Upper lobe of right lung (tissue), 1 donor: Measurements from ENCODE around the gene FER1L5. TPM values are rescaled to one million over a fixed set of nuclear protein-coding genes. Genes with fewer than 3 reads are reported as not detected.

Source experiments
- ATAC-seq: fragments of 200-7000 bp; cut with Tn5 transposase; one replicate; pipeline ENCODE4 v1.9.1; 2020; ENCODE audit warnings: mild to moderate bottlenecking, moderate library complexity
- DNase-seq: peaks from one replicate; pipeline ENCODE4 v3.0.0-alpha.2; 2020
- H3K27ac ChIP-seq: fragments of 200-600 bp; one replicate; pipeline ENCODE4 v1.8.0; 2022
- H3K27me3 ChIP-seq: fragments of 200-600 bp; one replicate; pipeline ENCODE4 v1.8.0; 2022; ENCODE audit warnings: mild to moderate bottlenecking
- H3K36me3 ChIP-seq: fragments of 200-600 bp; one replicate; pipeline ENCODE4 v1.8.0; 2022
- H3K4me1 ChIP-seq: fragments of 200-600 bp; one replicate; pipeline ENCODE4 v1.8.0; 2022
- H3K4me3 ChIP-seq: fragments of 200-600 bp; one replicate; pipeline ENCODE4 v1.8.0; 2022; ENCODE audit warnings: mild to moderate bottlenecking
- H3K9me3 ChIP-seq: fragments of 200-600 bp; one replicate; pipeline ENCODE4 v1.8.0; 2022
- intact Hi-C: fragments of 100-400 bp; cut with DNase I; formaldehyde crosslinking; loops from one replicate; pipeline ENCODE4 v1.11.0; 2022
- total RNA-seq: library from RNA; stranded (reverse); fragmentation: NEBNext Ultra II Directional; extraction: Animal tissue kit (Norgen Biotek cat#: 25700); gene quantifications from one replicate; pipeline ENCODE4 v1.2.1, GENCODE V29; 2021
- TF ChIP-seq, protein P1 (sequence below): fragments of 200-600 bp; IDR thresholded peaks from one replicate; pipeline ENCODE4 v1.8.0; 2022; ENCODE audit warnings: antibody characterized with exemption
- donor health status: DM: no; HTN: yes; CAD: no; lungs with severe emphysema.

Gene FER1L5
- total RNA-seq, 1 donor from 2014 or later = 0.14 TPM

GRCh38 chr2:96669539-96670215, 27.1 kb downstream of the FER1L5 start:
- Histone ChIP-seq H3K4me1 (peaks cover 10% of the 10 kb centered on the region), H3K36me3 (no peaks in the 10 kb centered on the region), H3K4me3 (no peak overlapping the region), H3K27me3 (no peaks in the 10 kb centered on the region), H3K27ac (no peak overlapping the region), H3K9me3 (no peaks in the 10 kb centered on the region)
- intact Hi-C loops = no loop called here
- DNase-seq = peak; percentile 4
- no peak for ATAC-seq
- TF ChIP-seq, protein P1, sequence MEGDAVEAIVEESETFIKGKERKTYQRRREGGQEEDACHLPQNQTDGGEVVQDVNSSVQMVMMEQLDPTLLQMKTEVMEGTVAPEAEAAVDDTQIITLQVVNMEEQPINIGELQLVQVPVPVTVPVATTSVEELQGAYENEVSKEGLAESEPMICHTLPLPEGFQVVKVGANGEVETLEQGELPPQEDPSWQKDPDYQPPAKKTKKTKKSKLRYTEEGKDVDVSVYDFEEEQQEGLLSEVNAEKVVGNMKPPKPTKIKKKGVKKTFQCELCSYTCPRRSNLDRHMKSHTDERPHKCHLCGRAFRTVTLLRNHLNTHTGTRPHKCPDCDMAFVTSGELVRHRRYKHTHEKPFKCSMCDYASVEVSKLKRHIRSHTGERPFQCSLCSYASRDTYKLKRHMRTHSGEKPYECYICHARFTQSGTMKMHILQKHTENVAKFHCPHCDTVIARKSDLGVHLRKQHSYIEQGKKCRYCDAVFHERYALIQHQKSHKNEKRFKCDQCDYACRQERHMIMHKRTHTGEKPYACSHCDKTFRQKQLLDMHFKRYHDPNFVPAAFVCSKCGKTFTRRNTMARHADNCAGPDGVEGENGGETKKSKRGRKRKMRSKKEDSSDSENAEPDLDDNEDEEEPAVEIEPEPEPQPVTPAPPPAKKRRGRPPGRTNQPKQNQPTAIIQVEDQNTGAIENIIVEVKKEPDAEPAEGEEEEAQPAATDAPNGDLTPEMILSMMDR = no peak

DNA sequence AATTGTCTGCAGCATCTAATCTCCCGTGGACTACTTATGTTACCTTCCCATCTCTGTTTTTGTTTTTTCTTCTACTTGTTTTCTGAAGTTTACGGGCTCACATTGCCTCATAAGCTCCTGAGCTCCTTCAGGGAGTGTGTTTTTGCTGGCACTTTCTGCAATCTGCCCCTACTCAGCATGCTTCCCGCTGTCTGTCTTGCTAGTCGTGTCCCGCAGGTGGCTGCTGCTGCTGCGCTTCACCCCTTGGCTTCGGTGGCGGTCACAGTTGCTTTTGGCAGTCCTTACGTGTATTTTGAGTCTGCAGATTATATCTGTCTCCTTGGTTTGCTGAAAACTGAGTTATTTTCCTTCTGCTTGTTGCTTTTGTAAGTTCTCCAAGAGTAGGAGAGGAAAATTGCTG, 37.3 kb downstream of the FER1L5 start:
- intact Hi-C loops = no loop called here
- Histone ChIP-seq H3K4me3 (no peak overlapping the region), H3K9me3 (no peaks in the 10 kb centered on the region), H3K4me1 (no peaks in the 10 kb centered on the region), H3K27ac (peak overlapping the region; percentile 7), H3K36me3 (no peaks in the 10 kb centered on the region), H3K27me3 (no peaks in the 10 kb centered on the region)
- ATAC-seq (peak; percentile 66), DNase-seq (no peak)
- TF ChIP-seq, protein P1 = no peak

DNA sequence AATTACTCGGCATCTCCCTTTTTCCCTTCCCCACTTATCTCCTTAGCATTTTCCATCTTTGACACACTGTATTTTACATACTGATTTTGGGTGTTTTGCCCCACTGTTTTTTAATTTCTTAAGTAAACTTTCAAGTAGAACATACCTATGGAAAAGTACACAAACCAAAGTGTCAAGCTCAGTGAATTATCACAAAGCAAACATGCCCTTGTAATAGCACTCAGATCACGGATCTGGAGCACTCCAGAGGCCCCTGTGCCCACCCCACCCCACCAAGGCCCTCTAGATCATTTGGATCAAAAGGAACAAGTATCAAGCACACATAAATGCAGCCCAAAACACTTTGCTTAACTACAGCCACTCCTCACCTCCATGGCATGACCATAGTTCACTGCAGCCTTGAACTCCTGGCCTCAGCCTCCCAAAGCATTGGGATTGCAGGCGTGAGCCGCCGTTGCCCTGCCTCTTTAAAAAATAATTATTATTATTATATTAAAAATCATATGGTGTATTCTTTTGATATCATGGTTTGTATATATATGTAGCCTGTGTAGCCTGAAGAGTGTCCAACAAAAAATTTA, 38.1 kb downstream of the FER1L5 start:
- no peaks in the 10 kb centered on the region for H3K27me3 ChIP-seq
- intact Hi-C loops = no loop called here
- H3K27ac ChIP-seq = peak overlapping the region; percentile 7
- TF ChIP-seq, protein P1 = no peak
- DNase-seq (no peak), ATAC-seq (peak; percentile 73)
- H3K4me3 ChIP-seq = no peak overlapping the region
- no peaks in the 10 kb centered on the region for H3K9me3 ChIP-seq
- no peaks in the 10 kb centered on the region for H3K36me3 ChIP-seq
- H3K4me1 ChIP-seq = peaks cover 5% of the 10 kb centered on the region

DNA sequence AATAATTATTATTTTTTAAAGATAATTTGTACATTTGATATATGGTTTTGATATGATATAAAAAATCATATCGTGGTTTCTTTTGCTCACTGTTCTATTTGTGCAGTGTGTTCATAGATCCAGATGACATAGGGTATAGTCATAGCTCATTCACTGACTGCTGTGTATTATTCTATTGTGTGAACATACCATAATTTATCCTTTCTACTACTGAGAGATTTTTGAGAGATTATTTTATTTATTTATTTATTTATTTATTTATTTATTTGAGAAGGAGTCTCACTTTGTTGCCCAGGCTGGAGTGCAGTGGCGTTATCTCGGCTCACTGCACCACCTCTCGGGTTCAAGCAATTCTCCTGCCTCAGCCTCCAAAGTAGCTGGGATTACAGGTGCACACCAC, 39.0 kb downstream of the FER1L5 start:
- intact Hi-C loops = no loop called here
- ATAC-seq (no peak), DNase-seq (no peak)
- H3K36me3 ChIP-seq = no peaks in the 10 kb centered on the region
- no peak overlapping the region for H3K27ac ChIP-seq
- no peaks in the 10 kb centered on the region for H3K9me3 ChIP-seq
- peaks cover 11% of the 10 kb centered on the region for H3K4me1 ChIP-seq
- TF ChIP-seq, protein P1 = no peak
- H3K4me3 ChIP-seq = no peak overlapping the region
- no peaks in the 10 kb centered on the region for H3K27me3 ChIP-seq

GRCh38 chr2:96683307-96683706, 40.7 kb downstream of the FER1L5 start:
- intact Hi-C loops = no loop called here
- H3K36me3 ChIP-seq = no peaks in the 10 kb centered on the region
- DNase-seq (no peak), ATAC-seq (no peak)
- H3K27me3 ChIP-seq = no peaks in the 10 kb centered on the region
- H3K9me3 ChIP-seq = no peaks in the 10 kb centered on the region
- no peak overlapping the region for H3K27ac ChIP-seq
- TF ChIP-seq, protein P1 = no peak
- no peak overlapping the region for H3K4me3 ChIP-seq
- H3K4me1 ChIP-seq = peaks cover 11% of the 10 kb centered on the region
